ENCODE data around the gene B9D2. TPM values are rescaled to one million over a fixed set of nuclear protein-coding genes. Genes with fewer than 3 reads are reported as not detected.

B9D2 gene
- polyA plus RNA-seq (2013, experiment 1 of 2) = 4.2 TPM
- 4.5 TPM for polyA plus RNA-seq (2013, experiment 2 of 2)

GRCh38 chr19:41363753-41364523 is at the start of gene B9D2:
Gene B9D2 (minus strand): TSS chr19:41364149. CDS start chr19:41363519, 630 bp downstream.
- H2BK12ac ChIP-seq (ENCODE audit: low read length in 2 of 2) = peak within 1 kb of the TSS in 1 of 2 experiments; percentile 59
- H3K4ac ChIP-seq (ENCODE audit: low read depth in 1 of 2, low read length in 2 of 2) = peak within 1 kb of the TSS; percentile 99 to 100
- DNase-seq = peak; percentile 99
- H3K27ac ChIP-seq (ENCODE audit: low read length, poor library complexity, severe bottlenecking) = peak within 1 kb of the TSS; percentile 100
- peak within 1 kb of the TSS; percentile 96 for H4K91ac ChIP-seq (ENCODE audit: low read length)
- H3K4me1 ChIP-seq (ENCODE audit: control insufficient read depth, insufficient read depth, low read depth, low read length) = peaks cover 26% of the 10 kb centered on the region
- peak within 1 kb of the TSS; percentile 100 for H3K18ac ChIP-seq (ENCODE audit: low read depth in 1 of 2, low read length in 2 of 2)
- peak within 1 kb of the TSS; percentile 99 for H3K9ac ChIP-seq (ENCODE audit: low read length)
- peak within 1 kb of the TSS; percentile 90 to 92 for H3K4me3 ChIP-seq (ENCODE audit: insufficient read depth in 1 of 2, low read depth in 1 of 2, low read length in 2 of 2)
- H2AK5ac ChIP-seq (ENCODE audit: low read length, severe bottlenecking) = peak within 1 kb of the TSS; percentile 76
- H2BK15ac ChIP-seq (ENCODE audit: low read depth, poor library complexity, severe bottlenecking) = peak within 1 kb of the TSS; percentile 94
- H4K8ac ChIP-seq (ENCODE audit: low read length) = peak within 1 kb of the TSS; percentile 87
- H3K23ac ChIP-seq (ENCODE audit: low read length in 2 of 2) = peak within 1 kb of the TSS; percentile 79 to 83
- H3K79me1 ChIP-seq (replicated peaks; ENCODE audit: low read length, poor library complexity, severe bottlenecking) = peaks cover 23% of the 10 kb centered on the region
- WGBS = under 1% methylated on average over 48 of the region's 56 CpGs
- H2AFZ ChIP-seq (ENCODE audit: low read depth, low read length) = peak within 1 kb of the TSS; percentile 64
- H3K9me3 ChIP-seq (ENCODE audit: control insufficient read depth, low read length) = no peaks in the 10 kb centered on the region
- H2BK120ac ChIP-seq (ENCODE audit: low read depth, low read length) = peak within 1 kb of the TSS; percentile 94
- H3K14ac ChIP-seq (ENCODE audit: low read length in 2 of 2) = peak within 1 kb of the TSS in 1 of 2 experiments; percentile 99
- peak within 1 kb of the TSS; percentile 86 for H3K4me2 ChIP-seq (ENCODE audit: low read length, poor library complexity, severe bottlenecking)
- no peaks in the 10 kb centered on the region for H3K36me3 ChIP-seq (ENCODE audit: control insufficient read depth in 1 of 2, insufficient read depth in 2 of 2, low read depth in 1 of 2, low read length in 2 of 2)
- H2BK5ac ChIP-seq (ENCODE audit: low read depth, low read length, poor library complexity, severe bottlenecking) = peak within 1 kb of the TSS; percentile 99
- no peaks in the 10 kb centered on the region for H3K27me3 ChIP-seq (ENCODE audit: control insufficient read depth in 1 of 2, insufficient read depth in 1 of 2, low read length in 2 of 2)

- Histone ChIP-seq H2BK15ac (ENCODE audit: low read depth, poor library complexity, severe bottlenecking) (no peak overlapping the region), H2BK5ac (ENCODE audit: low read depth, low read length, poor library complexity, severe bottlenecking) (no peak overlapping the region), H4K91ac (ENCODE audit: low read length) (no peak overlapping the region), H3K4me1 (ENCODE audit: control insufficient read depth, insufficient read depth, low read depth, low read length) (peaks cover 19% of the 10 kb centered on the region), H3K23ac (ENCODE audit: low read length in 2 of 2) (no peak overlapping the region), H2BK12ac (ENCODE audit: low read length in 2 of 2) (no peak overlapping the region), H3K36me3 (ENCODE audit: control insufficient read depth in 1 of 2, insufficient read depth in 2 of 2, low read depth in 1 of 2, low read length in 2 of 2) (peaks cover 57 to 59% of the 10 kb centered on the region in 2 experiments), H3K9me3 (ENCODE audit: control insufficient read depth, low read length) (no peaks in the 10 kb centered on the region), H3K27ac (ENCODE audit: low read length, poor library complexity, severe bottlenecking) (no peak overlapping the region), H3K18ac (ENCODE audit: low read depth in 1 of 2, low read length in 2 of 2) (no peak overlapping the region), H3K9ac (ENCODE audit: low read length) (no peak overlapping the region), H3K14ac (ENCODE audit: low read length in 2 of 2) (no peak overlapping the region), H3K79me1 (replicated peaks; ENCODE audit: low read length, poor library complexity, severe bottlenecking) (peaks cover 10% of the 10 kb centered on the region), H3K4ac (ENCODE audit: low read depth in 1 of 2, low read length in 2 of 2) (no peak overlapping the region), H2AK5ac (ENCODE audit: low read length, severe bottlenecking) (no peak overlapping the region), H2AFZ (ENCODE audit: low read depth, low read length) (no peak overlapping the region), H4K8ac (ENCODE audit: low read length) (no peak overlapping the region), H2BK120ac (ENCODE audit: low read depth, low read length) (no peak overlapping the region), H3K4me2 (ENCODE audit: low read length, poor library complexity, severe bottlenecking) (no peak overlapping the region), H3K4me3 (ENCODE audit: insufficient read depth in 1 of 2, low read depth in 1 of 2, low read length in 2 of 2) (no peak overlapping the region), H3K27me3 (ENCODE audit: control insufficient read depth in 1 of 2, insufficient read depth in 1 of 2, low read length in 2 of 2) (no peaks in the 10 kb centered on the region)
- DNase-seq = no peak
- 98% methylated on average over 5 of the region's 5 CpGs for WGBS
Observed at GRCh38 chr19:41412953-41413352, 49.0 kb upstream of the B9D2 start.

GRCh38 chr19:41411968-41412265 is 48.0 kb upstream of the B9D2 start:
- peaks cover 10% of the 10 kb centered on the region for H3K79me1 ChIP-seq (replicated peaks; ENCODE audit: low read length, poor library complexity, severe bottlenecking)
- H3K36me3 ChIP-seq (ENCODE audit: control insufficient read depth in 1 of 2, insufficient read depth in 2 of 2, low read depth in 1 of 2, low read length in 2 of 2) = peaks cover 51 to 56% of the 10 kb centered on the region in 2 experiments
- no peak overlapping the region for H3K4ac ChIP-seq (ENCODE audit: low read depth in 1 of 2, low read length in 2 of 2)
- H2BK15ac ChIP-seq (ENCODE audit: low read depth, poor library complexity, severe bottlenecking) = no peak overlapping the region
- 78% methylated on average over 11 of the region's 11 CpGs for WGBS
- no peak overlapping the region for H2BK120ac ChIP-seq (ENCODE audit: low read depth, low read length)
- H3K14ac ChIP-seq (ENCODE audit: low read length in 2 of 2) = no peak overlapping the region
- no peak overlapping the region for H3K9ac ChIP-seq (ENCODE audit: low read length)
- no peak overlapping the region for H3K4me3 ChIP-seq (ENCODE audit: insufficient read depth in 1 of 2, low read depth in 1 of 2, low read length in 2 of 2)
- no peak overlapping the region for H3K23ac ChIP-seq (ENCODE audit: low read length in 2 of 2)
- no peak overlapping the region for H4K91ac ChIP-seq (ENCODE audit: low read length)
- H3K4me2 ChIP-seq (ENCODE audit: low read length, poor library complexity, severe bottlenecking) = no peak overlapping the region
- peaks cover 26% of the 10 kb centered on the region for H3K4me1 ChIP-seq (ENCODE audit: control insufficient read depth, insufficient read depth, low read depth, low read length)
- H2BK12ac ChIP-seq (ENCODE audit: low read length in 2 of 2) = no peak overlapping the region
- H2BK5ac ChIP-seq (ENCODE audit: low read depth, low read length, poor library complexity, severe bottlenecking) = no peak overlapping the region
- no peak for DNase-seq
- no peak overlapping the region for H2AK5ac ChIP-seq (ENCODE audit: low read length, severe bottlenecking)
- H3K27me3 ChIP-seq (ENCODE audit: control insufficient read depth in 1 of 2, insufficient read depth in 1 of 2, low read length in 2 of 2) = no peaks in the 10 kb centered on the region
- H3K18ac ChIP-seq (ENCODE audit: low read depth in 1 of 2, low read length in 2 of 2) = no peak overlapping the region
- no peak overlapping the region for H4K8ac ChIP-seq (ENCODE audit: low read length)
- no peaks in the 10 kb centered on the region for H3K9me3 ChIP-seq (ENCODE audit: control insufficient read depth, low read length)
- no peak overlapping the region for H2AFZ ChIP-seq (ENCODE audit: low read depth, low read length)
- no peak overlapping the region for H3K27ac ChIP-seq (ENCODE audit: low read length, poor library complexity, severe bottlenecking)

- Histone ChIP-seq H3K14ac (ENCODE audit: low read length in 2 of 2) (no peak overlapping the region), H3K23ac (ENCODE audit: low read length in 2 of 2) (no peak overlapping the region), H3K4me2 (ENCODE audit: low read length, poor library complexity, severe bottlenecking) (no peak overlapping the region), H3K27me3 (ENCODE audit: control insufficient read depth in 1 of 2, insufficient read depth in 1 of 2, low read length in 2 of 2) (no peaks in the 10 kb centered on the region), H3K79me1 (replicated peaks; ENCODE audit: low read length, poor library complexity, severe bottlenecking) (peaks cover 10% of the 10 kb centered on the region), H3K4me1 (ENCODE audit: control insufficient read depth, insufficient read depth, low read depth, low read length) (peaks cover 26% of the 10 kb centered on the region), H3K36me3 (ENCODE audit: control insufficient read depth in 1 of 2, insufficient read depth in 2 of 2, low read depth in 1 of 2, low read length in 2 of 2) (peaks cover 46 to 50% of the 10 kb centered on the region in 2 experiments), H2BK15ac (ENCODE audit: low read depth, poor library complexity, severe bottlenecking) (no peak overlapping the region), H2BK12ac (ENCODE audit: low read length in 2 of 2) (no peak overlapping the region), H2BK5ac (ENCODE audit: low read depth, low read length, poor library complexity, severe bottlenecking) (no peak overlapping the region), H2AFZ (ENCODE audit: low read depth, low read length) (no peak overlapping the region), H3K27ac (ENCODE audit: low read length, poor library complexity, severe bottlenecking) (no peak overlapping the region), H3K4me3 (ENCODE audit: insufficient read depth in 1 of 2, low read depth in 1 of 2, low read length in 2 of 2) (no peak overlapping the region), H2AK5ac (ENCODE audit: low read length, severe bottlenecking) (no peak overlapping the region), H3K4ac (ENCODE audit: low read depth in 1 of 2, low read length in 2 of 2) (no peak overlapping the region), H4K91ac (ENCODE audit: low read length) (no peak overlapping the region), H3K9ac (ENCODE audit: low read length) (no peak overlapping the region), H2BK120ac (ENCODE audit: low read depth, low read length) (no peak overlapping the region), H3K18ac (ENCODE audit: low read depth in 1 of 2, low read length in 2 of 2) (no peak overlapping the region), H4K8ac (ENCODE audit: low read length) (no peak overlapping the region), H3K9me3 (ENCODE audit: control insufficient read depth, low read length) (no peaks in the 10 kb centered on the region)
- 70% methylated on average over 9 of the region's 9 CpGs for WGBS
- DNase-seq = no peak
Observed at GRCh38 chr19:41411100-41411967, 47.4 kb upstream of the B9D2 start.
